Stimulated activated CD8-positive, alpha-beta memory T cell treated with anti-CD3 and anti-CD28 coated beads, Interleukin-7, amount 100 ng/mL, for 1 hour (primary cell): Measurements from ENCODE around the gene PPP1R9A.
"Not testable (repeated sequence)": the region's sequence is repeated elsewhere in the genome, so short reads cannot be mapped to it uniquely, and the experiment has no call there.

Source experiments
- DNase-seq, 2 donors: peaks; one replicate each; pipeline ENCODE4 v3.0.0-alpha.2; 2020; ENCODE audit warnings: low read depth in 2 of 2

PPP1R9A gene

GRCh38 chr7:94975336-94975735 lies 67.9 kb downstream of the PPP1R9A start:
- DNase-seq = no peak

GRCh38 chr7:94980418-94981142 lies 73.2 kb downstream of the PPP1R9A start:
- no peak for DNase-seq

- DNase-seq = no peak
Observed at GRCh38 chr7:94995921-94996320, 88.5 kb downstream of the PPP1R9A start.

GRCh38 chr7:94996369-94996768 lies 89.0 kb downstream of the PPP1R9A start:
- DNase-seq = no peak

GRCh38 chr7:94997547-94997946 lies 90.2 kb downstream of the PPP1R9A start:
- DNase-seq = no peak

GRCh38 chr7:94998266-94999068 lies 91.1 kb downstream of the PPP1R9A start:
- DNase-seq = no peak

GRCh38 chr7:94999069-94999351 lies 91.6 kb downstream of the PPP1R9A start:
- no peak for DNase-seq

- not testable (repeated sequence) for DNase-seq
Observed at GRCh38 chr7:94999601-95000000, 92.2 kb downstream of the PPP1R9A start.

- no peak for DNase-seq
Observed at GRCh38 chr7:95001258-95001657, 93.9 kb downstream of the PPP1R9A start.

GRCh38 chr7:95001815-95002561 lies 94.6 kb downstream of the PPP1R9A start:
- no peak for DNase-seq

GRCh38 chr7:95002775-95003174 lies 95.4 kb downstream of the PPP1R9A start:
- DNase-seq = no peak

- no peak for DNase-seq
Observed at GRCh38 chr7:95004618-95005247, 97.3 kb downstream of the PPP1R9A start.

GRCh38 chr7:95006010-95006409 lies 98.6 kb downstream of the PPP1R9A start:
- DNase-seq = no peak

- DNase-seq = not testable (repeated sequence)
Observed at GRCh38 chr7:95008773-95009172, 101.4 kb downstream of the PPP1R9A start.

- DNase-seq = no peak
Observed at GRCh38 chr7:95011146-95011928, 103.9 kb downstream of the PPP1R9A start.

GRCh38 chr7:95011995-95012394 lies 104.6 kb downstream of the PPP1R9A start:
- DNase-seq = no peak

- no peak for DNase-seq
Observed at GRCh38 chr7:95018021-95018420, 110.6 kb downstream of the PPP1R9A start.

- no peak for DNase-seq
Observed at GRCh38 chr7:95026018-95026417, 118.6 kb downstream of the PPP1R9A start.

- no peak for DNase-seq
Observed at GRCh38 chr7:95026421-95027072, 119.2 kb downstream of the PPP1R9A start.

- no peak for DNase-seq
Observed at GRCh38 chr7:95027234-95027872, 120.0 kb downstream of the PPP1R9A start.
